ENCODE results near the gene THSD8.

- TF ChIP-seq POLR2A (IDR thresholded peaks at IDR 0.05) (no peak), CTCF (IDR thresholded peaks at IDR 0.05) (no peak)
Observed at GRCh38 chr19:12840091-12841079, 38.5 kb downstream of the THSD8 start.

Data from thyroid gland (tissue), 4 donors.